GM12873 (cell line): Measurements from ENCODE around the gene TMEM221.

Source experiments
- TF ChIP-seq, protein P1 (sequence below): IDR thresholded peaks from 2 replicates; pipeline ENCODE4 v1.5.1; 2012; ENCODE audit warnings: low read depth, mild to moderate bottlenecking, moderate library complexity, low read length, control low read depth; ENCODE audit not compliant: insufficient read depth; ENCODE audit errors: missing control alignments

Gene TMEM221

DNA sequence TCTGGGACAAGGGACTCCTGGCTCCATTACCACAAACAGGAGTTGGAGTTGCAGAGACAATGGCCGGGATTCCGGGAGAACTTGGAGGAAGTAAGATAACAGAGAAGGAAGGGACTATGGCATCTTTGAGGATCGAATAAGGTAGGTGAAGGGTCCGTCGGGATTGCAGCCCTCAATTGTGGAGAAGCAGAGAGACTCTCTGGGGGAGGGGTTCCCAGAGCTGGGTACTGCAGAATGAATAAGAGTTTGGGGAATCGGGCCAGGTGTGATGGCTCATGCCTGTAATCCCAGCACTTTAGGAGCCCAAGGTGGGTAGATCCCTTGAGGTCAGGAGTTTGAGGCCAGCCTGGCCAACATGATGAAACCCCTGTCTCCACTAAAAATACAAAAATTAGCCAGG lies 46.8 kb downstream of the TMEM221 start:
- TF ChIP-seq, protein P1, sequence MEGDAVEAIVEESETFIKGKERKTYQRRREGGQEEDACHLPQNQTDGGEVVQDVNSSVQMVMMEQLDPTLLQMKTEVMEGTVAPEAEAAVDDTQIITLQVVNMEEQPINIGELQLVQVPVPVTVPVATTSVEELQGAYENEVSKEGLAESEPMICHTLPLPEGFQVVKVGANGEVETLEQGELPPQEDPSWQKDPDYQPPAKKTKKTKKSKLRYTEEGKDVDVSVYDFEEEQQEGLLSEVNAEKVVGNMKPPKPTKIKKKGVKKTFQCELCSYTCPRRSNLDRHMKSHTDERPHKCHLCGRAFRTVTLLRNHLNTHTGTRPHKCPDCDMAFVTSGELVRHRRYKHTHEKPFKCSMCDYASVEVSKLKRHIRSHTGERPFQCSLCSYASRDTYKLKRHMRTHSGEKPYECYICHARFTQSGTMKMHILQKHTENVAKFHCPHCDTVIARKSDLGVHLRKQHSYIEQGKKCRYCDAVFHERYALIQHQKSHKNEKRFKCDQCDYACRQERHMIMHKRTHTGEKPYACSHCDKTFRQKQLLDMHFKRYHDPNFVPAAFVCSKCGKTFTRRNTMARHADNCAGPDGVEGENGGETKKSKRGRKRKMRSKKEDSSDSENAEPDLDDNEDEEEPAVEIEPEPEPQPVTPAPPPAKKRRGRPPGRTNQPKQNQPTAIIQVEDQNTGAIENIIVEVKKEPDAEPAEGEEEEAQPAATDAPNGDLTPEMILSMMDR: no peak

GRCh38 chr19:17398902-17399527 lies 49.5 kb downstream of the TMEM221 start:
- TF ChIP-seq, protein P1: no peak

DNA sequence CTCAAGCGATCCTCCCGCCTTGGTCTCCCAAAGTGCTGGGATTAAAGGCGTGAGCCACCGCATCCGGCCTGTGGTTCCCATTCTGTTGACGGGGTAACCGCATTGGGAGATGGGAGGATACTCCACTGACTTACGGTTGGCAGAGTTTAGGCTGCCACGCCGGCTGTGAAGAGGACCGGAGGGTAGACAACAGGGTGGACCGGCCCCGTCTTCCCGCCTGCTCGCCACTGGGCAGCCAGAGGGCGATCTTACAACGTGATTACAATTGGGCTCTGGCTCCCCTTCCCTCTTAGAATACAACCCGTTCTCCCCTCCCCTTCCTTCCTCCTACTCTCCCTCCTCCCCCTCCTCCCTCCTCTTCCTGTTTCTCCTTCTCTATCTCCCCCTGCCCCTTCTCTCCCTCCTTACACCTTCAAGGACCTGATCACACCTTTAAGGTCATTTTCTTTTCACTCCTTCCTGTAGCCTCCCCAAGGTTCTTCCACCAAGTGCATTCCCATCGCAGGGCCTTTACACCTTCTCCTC lies 53.5 kb downstream of the TMEM221 start:
- TF ChIP-seq, protein P1: peak; percentile 90

DNA sequence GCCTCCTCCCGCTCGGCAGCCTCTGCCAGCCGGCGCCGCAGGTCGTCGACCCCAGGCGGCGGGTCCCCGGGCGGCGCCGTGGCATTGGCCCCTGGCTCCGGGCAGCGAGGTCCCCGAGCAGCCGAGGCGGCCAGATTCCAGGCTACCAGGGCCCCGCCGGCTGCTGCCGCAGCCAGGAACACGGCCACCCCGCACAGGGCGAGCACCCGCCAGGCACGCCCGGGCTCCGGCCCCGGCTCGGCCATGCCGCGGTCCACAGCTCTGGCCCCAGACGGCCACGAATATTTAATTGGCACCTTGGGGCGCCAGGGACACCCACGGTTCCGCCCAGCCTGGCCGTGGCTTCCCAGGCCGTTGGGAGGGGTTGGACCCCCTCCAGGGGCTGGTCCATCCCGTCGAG lies 54.6 kb downstream of the TMEM221 start, which contains the start of gene CCDC194:
Gene CCDC194, minus strand, starts transcription at position 283 of the 400 bp plus-strand sequence. Its CDS starts 38 bp downstream, at position 245.
- TF ChIP-seq, protein P1: no peak

DNA sequence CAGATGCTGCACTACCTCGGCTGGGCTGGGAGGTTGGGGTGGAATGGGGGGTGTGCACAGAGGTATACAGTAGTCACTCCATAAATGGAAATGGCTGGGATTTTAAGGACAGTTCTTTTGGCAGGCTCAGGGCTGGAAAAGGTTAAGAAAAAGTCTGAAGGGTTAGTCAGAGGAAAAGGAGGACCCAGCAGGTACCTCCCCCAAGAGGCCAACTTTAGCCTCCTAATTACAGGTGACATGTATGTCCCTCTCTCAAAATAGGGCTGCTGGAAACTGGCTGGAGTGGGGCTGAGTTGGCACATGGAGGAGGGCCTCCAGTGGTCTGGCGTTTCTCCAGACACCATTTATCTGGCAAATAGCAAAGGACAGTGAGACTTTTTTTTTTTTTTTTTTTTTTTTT lies 55.5 kb downstream of the TMEM221 start:
- TF ChIP-seq, protein P1: no peak

- TF ChIP-seq, protein P1: no peak
These were observed 56.9 kb downstream of the TMEM221 start for GRCh38 chr19:17391371-17392151.

GRCh38 chr19:17390665-17391370 lies 57.6 kb downstream of the TMEM221 start:
- TF ChIP-seq, protein P1: peak; percentile 73
